ENCODE data around the gene KDM5A.

DNA sequence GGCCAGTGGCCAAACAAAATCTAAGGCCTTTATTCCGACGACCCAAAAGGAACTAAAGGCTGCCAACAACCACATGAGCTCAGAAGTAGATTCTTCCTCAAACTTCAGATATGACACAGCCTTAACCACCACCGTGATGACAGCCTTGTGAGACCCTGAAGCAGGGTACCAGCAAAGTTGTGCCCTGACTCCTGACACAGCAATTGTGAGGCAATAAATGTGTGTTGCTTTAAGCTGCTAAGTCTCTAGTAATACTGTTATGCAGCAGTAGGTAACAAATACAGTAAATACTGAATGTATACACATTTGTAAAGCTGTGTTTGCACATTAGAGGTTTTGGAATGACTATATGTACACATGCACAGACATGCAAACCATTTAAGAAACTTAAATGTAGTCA lies 115.7 kb downstream of the KDM5A start:
- TF ChIP-seq POLR2A (IDR thresholded peaks at IDR 0.05; ENCODE audit: extremely low read depth, insufficient read length) (no peak), CTCF (IDR thresholded peaks at IDR 0.05; ENCODE audit: low read depth, low read length) (no peak)
